Cerebellar cortex (tissue), 1 donor: Measurements from ENCODE around the gene SPAG6.
"Not testable (repeated sequence)": the region's sequence is repeated elsewhere in the genome, so short reads cannot be mapped to it uniquely, and the experiment has no call there.

Experiments used
- DNase-seq: peaks from one replicate; pipeline ENCODE4 v3.0.0-alpha.2; 2015; ENCODE audit warnings: low spot score

SPAG6 gene

DNA sequence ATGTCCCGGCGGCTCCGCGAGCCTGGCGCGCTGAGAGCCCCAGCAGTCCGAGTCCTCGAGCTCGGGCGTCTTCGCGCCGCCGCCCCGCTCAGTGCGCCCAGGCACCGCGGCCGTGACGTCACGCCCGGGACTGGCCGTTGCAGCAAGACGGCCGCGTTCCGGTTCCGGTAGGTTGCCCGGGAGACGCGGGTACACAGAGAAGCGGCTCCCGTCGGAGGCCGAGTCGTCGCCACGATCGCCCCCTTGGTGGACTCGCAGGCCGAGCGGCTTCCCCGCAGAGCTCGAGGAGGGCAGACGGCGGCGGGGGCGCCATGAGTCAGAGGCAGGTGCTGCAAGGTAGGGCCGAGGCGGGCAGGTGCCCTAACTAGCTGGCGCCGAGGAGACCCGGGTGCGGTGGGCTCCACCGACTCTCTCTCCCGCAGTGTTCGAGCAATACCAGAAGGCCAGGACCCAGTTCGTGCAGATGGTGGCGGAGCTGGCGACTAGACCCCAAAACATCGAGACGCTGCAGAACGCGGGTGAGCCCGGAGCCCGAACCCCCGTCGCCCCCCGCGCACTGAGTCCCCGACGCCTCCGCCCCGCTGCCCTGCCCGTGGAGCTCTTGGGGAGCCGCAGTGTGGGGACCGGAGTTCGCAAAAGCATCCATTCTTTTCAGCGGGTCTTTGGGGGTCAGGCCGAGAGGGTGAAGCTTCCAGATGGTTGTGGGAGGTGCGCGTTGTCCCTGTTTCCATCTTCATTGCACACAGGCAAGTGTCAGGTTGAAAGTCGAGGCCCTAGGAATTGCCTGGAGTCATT, at the start of gene SPAG6:
SPAG6 (plus strand) TSS at position 196 of the 795 bp plus-strand sequence; CDS start at position 312, 116 bp downstream.
- no peak for DNase-seq

DNA sequence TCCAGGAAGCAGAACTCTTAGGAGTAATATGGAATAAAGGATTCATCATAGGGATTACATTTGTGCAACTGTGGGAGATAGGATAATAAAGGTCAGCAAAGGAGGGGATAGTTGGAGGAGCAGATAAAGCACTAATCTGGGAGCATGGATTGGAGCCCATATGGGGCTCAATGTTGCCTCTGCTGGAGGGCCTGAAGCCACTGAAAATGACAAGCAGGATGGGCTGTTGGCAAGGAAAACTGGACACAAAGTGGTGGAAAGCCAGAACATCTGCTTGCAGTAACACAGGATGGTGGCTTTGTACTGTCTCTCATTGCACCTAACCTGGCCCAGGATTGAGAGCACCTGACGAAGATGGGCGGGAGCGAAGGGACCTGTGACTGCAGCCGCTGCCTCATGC, 44.1 kb upstream of the SPAG6 start:
- peak; percentile 25 for DNase-seq

DNA sequence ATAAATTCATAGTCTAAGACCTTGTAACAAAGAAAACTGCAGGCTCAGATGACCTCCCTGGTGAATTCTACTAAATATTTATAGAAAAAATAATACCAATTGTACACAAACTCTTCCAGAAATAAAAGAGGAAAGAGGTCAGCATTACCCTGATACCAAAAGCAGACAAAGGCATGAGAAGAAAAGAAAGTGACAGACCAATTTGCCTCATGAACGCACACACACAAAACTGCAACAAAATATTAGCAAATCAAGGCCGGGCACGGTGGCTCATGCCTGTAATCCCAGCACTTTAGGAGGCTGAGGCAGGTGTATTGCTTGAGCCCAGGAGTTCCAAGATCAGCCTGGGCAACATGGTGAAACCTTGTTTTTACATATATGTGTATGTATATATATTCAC, 41.8 kb upstream of the SPAG6 start:
- DNase-seq = no peak

DNA sequence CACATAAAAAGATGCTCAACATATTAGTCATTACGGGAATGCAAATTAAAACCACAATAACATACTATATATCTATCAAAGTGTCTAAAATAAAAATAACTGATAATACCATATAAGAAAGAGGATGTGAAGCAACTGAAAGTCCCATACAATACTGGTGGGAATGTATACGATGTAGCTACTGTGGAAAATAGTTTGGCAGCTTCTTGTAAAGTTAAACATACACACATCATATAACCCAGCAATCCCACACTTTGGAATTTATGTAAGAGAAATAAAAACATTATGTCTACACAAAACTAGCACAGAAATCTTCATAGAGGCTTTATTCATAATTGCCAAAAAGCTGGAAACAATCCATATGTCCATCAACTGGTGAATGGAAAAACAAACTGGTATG, 39.6 kb upstream of the SPAG6 start:
- no peak for DNase-seq

DNA sequence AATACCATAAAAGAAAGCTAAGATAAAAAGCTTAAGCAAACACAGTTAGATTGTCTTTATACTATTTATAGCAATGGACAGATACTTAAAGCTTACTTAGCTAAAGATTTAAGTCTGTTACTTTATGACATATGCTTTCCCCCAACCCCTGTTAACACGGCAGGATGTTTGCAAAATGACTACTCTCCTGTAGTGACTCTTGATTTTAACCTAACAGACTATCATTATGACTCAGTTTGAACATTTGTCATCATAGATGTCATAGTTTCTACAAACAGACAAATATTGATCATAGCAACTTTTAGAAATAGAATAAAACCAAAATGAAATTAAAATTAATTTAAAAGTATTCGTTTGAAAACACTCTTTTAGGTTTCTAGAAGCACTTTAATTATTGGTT, 36.9 kb upstream of the SPAG6 start:
- DNase-seq = no peak

DNA sequence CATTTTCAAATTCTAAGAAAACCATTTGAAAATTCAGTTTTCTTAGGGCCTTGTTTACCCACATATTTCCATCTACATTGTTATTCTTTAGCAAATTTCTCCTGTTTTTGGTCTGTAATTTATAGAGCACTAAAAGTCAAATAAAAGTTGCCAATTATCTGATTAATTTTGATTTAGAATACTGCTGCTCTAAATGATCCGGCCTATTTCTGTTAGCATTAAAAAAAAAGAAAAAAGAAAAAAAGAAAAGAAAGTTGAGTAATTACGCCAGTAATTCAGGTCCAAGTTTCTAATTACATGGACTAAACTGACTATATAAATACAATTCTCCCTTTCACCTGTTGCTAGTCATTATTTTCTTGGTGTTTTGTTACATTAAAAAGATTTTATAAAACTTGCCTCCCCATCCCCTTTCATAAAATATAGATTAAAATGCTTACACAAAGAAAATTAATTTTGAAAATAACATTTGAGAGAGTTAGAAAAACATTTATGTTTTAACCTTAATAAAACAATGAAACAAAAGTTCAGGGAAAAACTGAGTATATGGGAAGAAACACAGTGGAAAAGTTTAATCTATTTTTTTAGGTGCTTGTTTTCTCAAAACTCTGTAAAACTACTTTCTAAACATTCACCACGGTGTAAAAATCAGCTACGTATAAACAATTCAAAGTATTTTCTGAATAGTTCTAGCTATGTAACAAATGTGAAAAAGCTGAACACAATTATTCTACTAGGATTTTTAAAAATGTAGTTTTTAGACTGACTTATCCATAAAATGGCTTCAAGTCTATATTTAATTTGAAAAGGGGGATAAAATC, 35.9 kb upstream of the SPAG6 start:
- no peak for DNase-seq

DNA sequence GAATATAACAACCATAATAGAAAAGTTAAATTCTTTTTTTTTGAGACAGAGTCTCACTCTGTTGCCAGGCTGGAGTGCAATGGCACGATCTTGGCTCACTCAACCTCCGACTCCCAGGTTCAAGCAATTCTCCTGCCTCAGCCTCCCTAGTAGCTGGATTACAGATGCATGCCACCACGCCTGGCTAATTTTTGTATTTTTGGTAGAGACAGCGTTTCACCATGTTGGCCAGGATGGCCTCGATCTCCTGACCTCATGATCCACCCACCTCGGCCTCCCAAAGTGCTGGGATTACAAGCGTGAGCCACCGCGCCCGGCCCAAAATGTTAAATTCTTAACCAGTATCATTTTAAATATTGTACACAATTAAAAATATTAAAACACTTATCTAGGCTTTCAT, 35.3 kb upstream of the SPAG6 start:
- not testable (repeated sequence) for DNase-seq

DNA sequence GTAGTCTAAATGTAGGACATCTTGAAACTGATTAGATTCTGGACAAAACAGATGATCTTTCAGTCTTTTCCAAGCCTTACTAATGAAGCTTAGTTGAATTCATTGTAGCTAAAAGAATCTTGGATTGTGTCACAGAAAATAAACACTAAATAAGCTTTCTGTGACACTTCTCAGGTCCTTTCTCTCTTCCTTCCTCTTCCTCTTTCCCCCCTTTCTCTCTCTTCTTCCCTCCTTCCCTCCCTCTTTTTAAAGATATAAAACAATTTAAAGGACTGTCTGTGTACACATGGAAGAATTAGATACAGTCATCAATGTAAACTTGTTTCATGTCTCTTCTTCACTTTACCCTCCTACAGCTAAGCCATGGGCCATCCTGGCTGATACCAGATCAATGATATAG, 34.4 kb upstream of the SPAG6 start:
- DNase-seq = no peak

DNA sequence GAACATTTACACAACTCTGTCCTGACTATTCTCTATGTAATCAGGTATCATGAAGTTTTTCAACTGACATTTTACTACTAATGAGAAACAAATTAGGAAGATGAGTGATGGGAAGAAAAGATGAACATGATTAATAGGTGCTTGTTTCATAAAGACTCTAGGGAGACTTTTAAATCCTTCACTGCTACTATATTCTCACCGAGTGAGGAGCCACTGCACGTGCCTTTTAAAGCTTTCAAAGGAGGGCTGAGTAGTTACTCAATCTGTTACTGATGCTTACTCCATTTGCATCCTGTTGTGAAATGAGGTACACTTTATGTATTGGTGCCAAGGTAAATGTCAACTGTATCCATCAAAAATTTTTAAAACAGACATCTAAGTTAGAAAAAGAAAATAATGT, 30.4 kb upstream of the SPAG6 start:
- DNase-seq = no peak

DNA sequence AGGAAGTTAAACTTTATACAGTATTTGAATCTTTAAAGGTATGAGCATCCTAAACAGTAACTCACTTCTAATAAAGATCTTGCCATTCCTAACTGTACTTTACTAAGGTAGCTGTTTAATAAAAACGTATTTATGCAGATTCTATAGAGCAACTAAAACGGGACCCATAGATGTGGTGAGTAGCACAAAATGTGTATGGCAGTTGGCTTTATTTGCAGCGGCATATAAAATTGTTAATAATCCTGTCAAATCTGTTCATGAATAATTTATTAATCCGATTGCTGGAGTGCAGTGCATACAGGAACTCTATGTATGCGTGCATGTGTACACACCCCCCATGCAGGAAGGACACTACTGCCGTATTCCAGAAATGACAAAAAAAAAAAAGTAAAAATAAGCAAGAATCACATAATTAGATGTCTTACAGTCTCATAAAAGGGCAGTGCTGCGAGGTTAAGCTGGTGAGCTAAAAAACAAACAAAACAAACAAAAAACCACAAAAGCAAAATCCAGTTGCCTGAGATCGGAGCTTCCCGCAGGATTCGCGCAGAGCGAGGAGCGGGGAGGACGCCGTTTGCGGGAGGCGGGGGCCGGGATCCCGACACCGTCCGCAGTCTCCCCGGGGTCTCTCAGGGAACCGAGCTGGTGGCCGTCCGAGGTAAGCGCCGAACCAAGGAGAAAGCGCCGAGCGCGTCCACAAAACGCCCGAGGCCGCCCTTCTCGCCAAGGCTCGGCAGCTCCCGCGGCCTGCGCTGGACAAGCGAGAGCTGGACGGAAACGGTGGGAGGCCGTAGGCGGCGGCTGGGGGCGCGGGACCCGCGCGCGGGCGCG, 29.6 kb upstream of the SPAG6 start:
- DNase-seq = no peak

DNA sequence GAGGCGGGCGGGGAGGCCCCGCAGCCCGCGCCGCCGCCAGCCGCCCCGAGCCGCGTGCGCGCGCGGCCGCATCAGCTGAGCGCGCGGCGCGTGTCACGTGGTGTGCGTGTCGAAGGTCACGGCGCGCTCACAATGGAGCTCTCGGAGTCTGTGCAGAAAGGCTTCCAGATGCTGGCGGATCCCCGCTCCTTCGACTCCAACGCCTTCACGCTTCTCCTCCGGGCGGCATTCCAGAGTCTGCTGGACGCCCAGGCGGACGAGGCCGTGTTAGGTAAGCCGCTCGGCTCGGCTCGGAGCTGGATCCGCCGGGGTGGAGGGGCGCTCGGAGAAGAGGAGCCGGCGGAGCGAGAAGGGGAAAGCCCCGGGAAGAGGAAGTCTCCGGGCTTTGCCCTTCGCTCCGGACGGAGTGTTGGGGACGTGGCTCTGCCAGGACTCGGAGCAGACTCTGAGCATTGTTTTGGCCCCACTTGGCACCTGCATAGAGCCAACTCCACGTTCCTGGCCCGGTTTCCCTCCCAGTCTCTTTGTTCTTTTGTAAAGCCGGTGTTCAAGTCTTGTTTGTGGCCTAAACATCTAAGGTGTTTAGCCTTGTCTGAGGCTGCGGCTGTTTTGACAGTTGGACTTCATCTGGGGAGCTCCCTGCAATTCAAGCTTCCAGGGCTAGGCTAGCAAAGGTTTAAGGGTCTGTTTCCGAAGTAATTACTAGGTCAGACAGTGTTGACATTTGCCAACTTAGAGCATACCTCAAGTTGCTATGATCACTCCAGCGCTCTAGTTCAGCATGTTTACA, 28.8 kb upstream of the SPAG6 start, which contains the start of gene COMMD3:
COMMD3 (plus strand) TSS at position 103 of the 790 bp plus-strand sequence; CDS start at position 133, 30 bp downstream.
- DNase-seq = peak; percentile 86

DNA sequence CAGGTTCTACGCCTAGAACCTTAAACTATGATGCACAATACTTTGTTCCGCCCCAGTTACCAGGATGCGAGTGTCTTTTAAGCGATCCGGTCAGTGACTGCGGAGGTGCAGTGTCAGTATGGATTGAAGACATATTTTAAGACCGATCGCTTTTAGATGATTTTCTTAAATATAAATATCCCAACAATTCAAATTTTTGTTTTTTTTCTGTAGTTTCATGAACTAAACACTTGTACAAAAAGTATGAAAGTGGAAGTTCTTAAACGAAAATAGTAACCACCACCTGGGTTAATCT, 28.3 kb upstream of the SPAG6 start:
- no peak for DNase-seq

DNA sequence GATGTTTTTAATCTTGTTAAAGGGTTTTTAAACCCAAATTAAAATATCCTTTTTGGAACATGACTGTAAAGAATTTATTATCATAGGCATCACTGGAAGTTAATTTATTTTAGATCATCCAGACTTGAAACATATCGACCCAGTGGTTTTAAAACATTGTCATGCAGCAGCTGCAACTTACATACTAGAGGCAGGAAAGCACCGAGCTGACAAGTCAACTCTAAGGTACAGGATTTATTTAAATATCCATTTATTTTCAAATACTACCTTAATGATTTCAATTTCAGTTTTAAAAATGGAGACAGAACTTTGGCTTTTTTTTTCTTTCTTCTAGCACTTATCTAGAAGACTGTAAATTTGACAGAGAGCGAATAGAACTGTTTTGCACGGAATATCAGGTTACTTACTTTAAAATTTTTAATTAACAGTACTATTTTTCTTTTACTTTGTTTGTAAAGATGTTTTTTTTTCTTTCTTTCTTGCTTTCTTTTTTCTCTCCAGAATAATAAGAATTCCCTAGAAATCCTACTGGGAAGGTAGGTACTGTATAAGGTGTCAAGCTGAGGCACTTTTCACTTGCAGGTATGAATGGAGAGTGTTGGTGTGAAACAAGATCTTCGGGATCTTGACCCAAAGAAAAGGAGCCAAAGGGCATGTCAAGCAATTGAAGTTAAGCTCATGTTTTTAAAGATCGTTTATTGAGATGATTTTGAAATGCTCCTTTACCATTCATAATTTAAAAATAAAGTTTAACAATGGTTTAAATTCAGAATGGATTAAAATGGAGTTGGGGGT, 27.3 kb upstream of the SPAG6 start:
- DNase-seq = no peak

DNA sequence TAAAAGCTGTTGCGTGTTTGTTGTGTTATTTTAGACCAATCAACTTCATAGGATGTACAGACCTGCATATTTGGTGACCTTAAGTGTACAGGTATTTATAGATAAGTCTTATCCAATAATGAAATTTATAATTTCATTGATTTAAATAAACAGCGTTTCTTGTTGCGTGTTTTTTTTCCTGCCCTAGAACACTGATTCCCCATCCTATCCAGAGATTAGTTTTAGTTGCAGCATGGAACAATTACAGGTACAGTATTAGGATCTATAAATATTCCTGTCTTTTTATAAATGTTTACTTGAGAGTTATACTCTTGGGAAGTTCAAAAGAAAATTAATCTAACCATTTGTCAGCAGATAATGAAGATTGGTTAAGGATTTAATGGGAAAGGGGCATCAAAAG, 26.5 kb upstream of the SPAG6 start:
- DNase-seq = no peak

DNA sequence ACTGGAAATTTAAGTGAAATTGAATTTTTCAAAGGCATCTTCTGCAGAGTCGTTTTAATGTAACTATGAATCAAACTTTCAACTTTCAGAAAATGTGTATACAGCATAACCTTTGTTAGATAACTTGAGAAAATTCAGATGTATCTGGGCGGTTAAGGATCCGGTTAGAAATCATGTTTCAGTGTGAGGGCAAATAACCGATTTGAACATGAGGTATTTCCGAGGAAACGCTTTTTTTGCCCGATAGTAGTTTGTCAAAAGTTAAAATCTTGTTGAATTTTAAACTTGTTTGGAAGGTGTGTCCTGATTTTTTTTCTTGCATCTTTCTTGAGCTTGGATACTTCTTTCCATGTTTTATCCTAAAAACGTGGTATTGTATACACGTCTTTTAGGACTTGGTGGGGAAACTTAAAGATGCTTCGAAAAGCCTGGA, 25.7 kb upstream of the SPAG6 start:
- DNase-seq = no peak

DNA sequence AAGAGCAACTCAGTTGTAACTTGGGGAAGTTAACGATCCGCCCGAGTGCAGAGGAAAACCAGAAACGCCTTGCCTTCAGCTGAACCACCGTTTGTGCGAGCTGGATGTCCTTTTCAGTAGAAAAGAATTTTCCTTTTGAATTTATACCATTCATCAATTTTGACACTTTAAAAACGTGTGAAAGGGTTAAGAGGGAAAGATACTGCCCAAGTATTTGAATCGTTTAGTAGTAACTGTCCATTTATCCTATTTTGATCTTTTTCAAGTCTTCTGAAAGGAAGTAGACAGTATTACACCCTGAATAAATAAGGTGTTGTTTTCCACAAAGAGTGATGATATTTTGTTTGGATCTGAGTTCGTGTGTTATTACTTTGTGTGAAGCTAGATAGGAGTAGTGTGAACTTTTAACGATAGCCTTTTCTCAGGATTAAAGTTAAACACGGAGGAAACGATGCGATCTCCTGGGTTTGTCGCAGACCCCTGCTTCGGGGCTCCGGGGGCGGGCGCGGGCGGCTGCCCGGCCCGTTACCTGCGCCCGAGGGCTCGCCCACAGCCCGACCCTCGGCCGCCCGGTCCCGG, 25.2 kb upstream of the SPAG6 start:
- DNase-seq = no peak

DNA sequence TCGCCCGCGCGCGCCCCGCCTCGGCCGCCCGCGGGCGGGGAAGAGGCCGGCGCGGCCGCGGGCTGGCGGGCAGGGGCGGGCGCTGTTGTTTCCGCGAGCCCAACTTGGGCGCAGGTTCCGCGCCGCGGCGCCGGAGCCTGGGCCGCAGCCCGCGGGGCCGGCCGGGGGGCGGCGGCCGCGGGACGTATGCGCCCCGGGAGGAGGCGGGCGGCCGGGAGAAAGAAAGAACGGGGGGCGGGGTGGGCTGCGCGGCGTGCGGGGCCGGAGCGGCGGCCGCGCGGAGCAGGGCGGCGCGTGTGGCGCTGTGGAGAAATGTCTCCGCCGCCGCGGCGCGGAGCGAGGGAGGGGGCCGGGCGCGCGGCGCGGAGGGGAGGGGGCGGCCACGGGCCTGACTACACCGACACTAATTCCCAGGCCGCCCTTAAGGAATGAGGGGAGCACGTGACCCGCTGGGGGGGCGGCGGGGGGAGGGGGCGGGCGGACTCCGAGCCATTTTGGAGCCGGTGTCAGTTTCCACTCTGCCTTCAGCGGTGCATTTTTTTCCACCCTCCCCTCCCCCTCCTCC, 24.6 kb upstream of the SPAG6 start, which contains the start of gene BMI1:
BMI1 (plus strand) TSS at position 509 of the 565 bp plus-strand sequence. CDS start 5,351 bp downstream, outside the sequence.
- DNase-seq = peak; percentile 73

DNA sequence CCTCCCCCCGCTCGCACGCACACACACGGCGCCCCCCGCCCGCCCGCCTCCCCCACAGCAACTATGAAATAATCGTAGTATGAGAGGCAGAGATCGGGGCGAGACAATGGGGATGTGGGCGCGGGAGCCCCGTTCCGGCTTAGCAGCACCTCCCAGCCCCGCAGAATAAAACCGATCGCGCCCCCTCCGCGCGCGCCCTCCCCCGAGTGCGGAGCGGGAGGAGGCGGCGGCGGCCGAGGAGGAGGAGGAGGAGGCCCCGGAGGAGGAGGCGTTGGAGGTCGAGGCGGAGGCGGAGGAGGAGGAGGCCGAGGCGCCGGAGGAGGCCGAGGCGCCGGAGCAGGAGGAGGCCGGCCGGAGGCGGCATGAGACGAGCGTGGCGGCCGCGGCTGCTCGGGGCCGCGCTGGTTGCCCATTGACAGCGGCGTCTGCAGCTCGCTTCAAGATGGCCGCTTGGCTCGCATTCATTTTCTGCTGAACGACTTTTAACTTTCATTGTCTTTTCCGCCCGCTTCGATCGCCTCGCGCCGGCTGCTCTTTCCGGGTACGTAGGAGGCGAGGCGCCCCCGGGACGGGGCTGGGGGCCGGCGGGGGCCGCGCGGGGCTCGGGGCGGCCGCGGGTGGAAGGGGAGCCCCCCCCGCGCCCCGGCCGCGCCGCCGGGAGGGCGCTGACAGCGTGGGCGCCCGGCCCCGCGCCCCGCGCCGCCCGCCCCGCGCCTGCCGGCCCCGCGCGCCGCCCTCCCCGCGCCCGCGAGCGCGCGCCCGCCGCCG, 24.0 kb upstream of the SPAG6 start:
- DNase-seq = peak; percentile 57
